ENCODE results near the gene LRRFIP2.
"Not testable (repeated sequence)": the region's sequence is repeated elsewhere in the genome, so short reads cannot be mapped to it uniquely, and the experiment has no call there.

The LRRFIP2 gene

GRCh38 chr3:37141676-37142075 is 32.7 kb downstream of the LRRFIP2 start:
- no peak for DNase-seq

GRCh38 chr3:37140899-37141541 is 33.4 kb downstream of the LRRFIP2 start:
- no peak for DNase-seq

DNA sequence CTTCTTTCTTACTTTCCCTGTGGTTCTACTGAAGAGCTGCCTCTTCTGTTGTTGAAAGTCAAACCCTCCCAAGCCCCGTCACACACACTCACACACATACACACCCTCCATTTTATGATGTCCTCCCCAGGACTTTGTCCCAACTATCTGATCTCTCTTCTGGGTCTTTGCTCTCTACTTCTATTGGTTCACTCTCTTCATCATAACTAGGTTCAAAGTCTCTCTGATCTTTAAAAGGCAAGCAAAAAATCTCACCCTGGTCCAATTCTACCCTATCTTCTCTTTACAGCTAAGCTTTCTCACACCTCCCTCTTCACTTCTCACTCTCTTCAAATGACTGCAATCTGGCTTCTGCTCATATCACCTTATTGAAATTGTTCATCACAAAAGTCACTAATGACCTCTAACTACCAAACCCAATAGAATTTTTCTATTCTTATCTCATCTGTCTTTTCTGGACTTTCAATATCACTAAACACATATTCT is 34.8 kb downstream of the LRRFIP2 start:
- no peak for DNase-seq

- no peak for DNase-seq
Observed at GRCh38 chr3:37138816-37139215, 35.6 kb downstream of the LRRFIP2 start.

- DNase-seq = no peak
Observed at GRCh38 chr3:37137516-37137915, 36.9 kb downstream of the LRRFIP2 start.

DNA sequence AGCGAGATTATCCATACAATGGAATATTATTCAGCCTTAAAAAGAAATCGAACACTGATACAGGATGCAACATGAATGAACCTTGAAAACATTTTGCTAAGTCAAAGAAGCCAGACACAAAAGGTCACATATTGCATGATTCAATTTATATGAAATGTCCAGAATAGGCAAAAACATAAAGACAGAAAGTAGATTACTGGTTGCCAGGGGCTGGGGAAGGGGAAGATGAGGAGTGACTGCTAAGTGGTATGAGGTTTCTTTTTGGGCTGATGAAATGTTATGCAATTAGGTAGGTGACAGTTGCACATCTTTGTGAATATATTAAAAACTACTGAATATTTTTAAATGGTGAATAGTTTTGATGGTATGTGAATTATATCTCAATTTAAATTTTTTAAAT is 38.3 kb downstream of the LRRFIP2 start:
- no peak for DNase-seq

GRCh38 chr3:37135561-37135960 is 38.8 kb downstream of the LRRFIP2 start:
- DNase-seq = no peak

GRCh38 chr3:37132334-37132733 is 42.0 kb downstream of the LRRFIP2 start:
- no peak for DNase-seq

- DNase-seq = no peak
Observed at GRCh38 chr3:37131860-37132144, 42.6 kb downstream of the LRRFIP2 start.

DNA sequence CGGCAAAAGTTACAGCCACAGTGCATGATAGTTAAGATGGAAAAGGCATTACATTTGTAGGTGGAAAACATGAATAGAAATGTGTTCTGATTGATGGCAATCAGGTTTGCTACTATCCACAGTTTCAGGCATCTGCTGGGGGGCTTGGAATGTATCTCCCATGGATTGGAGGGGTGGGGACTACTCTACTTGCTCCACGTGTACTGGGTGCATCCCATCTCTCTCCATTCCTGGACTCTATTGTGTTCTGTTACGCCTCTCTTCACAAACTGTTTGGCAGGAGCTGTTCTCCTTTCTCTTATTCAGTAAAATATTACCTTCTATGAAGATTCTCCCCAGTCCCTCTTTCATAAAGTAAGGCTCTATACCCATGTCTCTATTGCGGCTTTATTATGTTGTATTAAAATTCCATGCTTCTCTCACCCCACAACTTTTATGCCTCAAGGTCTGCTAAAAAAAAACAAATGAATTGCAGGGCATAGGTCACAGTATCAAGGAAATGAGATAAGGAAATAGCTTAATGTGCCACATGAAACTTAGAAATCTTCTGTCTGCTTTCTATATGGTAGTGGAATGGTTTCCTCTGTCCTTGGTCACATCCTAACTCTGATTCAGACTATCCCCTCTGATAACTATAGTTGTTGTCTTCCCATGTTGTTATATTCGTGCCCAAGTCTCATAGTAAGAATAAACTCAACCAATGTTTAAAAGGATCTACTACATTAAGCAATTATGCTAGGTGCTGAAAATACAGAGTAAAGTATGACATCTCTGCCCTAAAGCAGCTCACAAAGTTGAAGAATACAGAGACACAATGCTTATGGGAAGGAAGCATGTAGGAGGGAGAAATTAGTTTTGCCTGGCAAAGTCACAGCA is 43.2 kb downstream of the LRRFIP2 start:
- no peak for DNase-seq

GRCh38 chr3:37130448-37130847 is 43.9 kb downstream of the LRRFIP2 start:
- DNase-seq = no peak

DNA sequence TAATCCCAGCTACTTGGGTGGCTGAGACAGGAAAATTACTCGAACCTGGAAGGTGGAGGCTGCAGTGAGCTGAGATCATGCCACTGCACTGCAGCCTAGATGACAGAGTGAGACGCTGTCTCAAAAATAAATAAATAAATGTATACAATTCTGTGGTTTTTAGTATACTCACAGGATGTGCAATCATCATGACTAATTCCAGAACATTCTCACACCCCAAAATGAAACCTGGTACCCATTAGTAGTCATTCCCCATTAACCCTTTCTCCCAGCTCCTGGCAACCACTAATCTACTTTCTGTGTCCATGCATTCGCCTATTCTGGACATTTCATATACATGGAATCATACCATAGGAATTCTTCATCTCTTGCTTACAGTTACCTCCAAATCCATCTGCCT is 44.5 kb downstream of the LRRFIP2 start:
- no peak for DNase-seq

DNA sequence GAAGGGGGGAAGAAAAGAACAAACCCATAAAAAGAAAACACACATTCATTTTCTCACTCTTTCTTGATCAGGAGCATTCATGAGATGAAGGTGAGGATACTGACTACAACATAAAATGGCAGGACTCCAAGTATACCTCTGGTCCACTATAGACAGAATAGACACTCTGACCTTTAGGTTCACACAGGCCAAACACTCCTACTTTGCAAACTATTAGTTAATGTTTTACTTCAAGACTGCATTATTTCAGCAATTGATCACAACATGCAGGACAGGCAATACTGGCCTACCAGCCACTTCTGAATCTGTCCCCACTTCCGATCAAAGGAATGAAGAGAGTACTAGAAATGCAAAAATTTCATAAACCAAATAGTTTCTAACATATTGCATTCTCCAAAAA is 47.0 kb downstream of the LRRFIP2 start:
- DNase-seq = no peak

GRCh38 chr3:37126856-37127255 is 47.5 kb downstream of the LRRFIP2 start:
- no peak for DNase-seq

DNA sequence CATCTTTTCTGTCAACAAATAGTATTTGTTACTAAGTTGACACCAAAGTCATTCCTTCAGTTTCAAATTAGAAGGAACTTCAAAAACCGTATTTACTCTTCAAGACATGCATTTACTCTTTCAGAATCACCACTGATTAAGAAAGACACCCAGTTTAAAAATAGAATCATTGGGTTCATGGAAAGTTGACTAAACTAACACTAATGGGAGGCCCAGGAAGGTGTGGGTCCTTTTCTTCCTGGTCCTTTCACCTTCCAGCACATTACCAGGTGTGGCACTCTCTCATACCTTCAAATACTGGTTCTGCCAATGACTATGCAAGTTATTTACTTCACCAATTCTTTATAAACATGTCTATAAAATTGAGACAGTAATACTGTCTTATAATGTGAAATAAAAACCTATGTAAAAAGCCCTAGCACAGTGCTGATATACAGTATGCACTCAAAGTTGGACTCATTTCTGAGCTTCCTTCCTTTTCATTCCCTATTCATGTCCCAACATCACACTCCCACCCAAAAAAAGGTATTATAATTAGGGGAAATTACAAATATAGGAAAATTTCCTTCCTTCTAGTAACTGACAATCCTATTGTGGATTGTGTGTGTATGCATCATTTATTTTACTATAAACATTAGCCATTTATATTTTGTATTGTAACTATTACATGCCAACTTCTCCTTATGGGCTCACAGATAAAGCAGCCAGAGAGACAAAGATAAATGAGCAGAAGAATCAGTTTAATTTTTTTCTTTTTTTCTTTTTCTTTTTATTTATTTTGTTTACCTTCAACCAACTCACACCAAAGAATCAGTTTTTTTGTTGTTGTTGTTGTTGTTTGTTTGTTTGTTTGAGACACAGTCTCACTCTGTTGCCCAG is 48.9 kb downstream of the LRRFIP2 start:
- no peak for DNase-seq

GRCh38 chr3:37124435-37124834 is 49.9 kb downstream of the LRRFIP2 start:
- DNase-seq = no peak

GRCh38 chr3:37123292-37123691 is 51.1 kb downstream of the LRRFIP2 start:
- no peak for DNase-seq

GRCh38 chr3:37122069-37122468 is 52.3 kb downstream of the LRRFIP2 start:
- DNase-seq = not testable (repeated sequence)

DNA sequence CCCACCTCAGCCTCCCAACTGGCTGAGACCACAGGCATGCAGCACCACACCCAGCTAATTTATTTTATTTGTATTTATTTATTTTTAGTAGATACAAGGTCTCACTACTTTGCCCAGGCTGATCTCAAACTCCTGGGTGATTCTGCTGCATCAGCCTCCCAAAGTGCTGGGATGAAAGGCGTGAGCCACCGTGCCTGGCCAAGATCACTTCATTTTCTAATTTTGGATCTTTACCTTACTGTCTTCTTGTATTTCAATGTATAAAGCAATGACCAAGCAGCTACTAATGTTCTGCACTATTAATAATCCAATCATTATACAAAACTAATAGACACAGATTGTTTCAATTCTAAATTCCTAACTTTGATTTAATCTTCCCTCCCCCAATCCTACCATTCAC is 56.2 kb downstream of the LRRFIP2 start:
- no peak for DNase-seq

GRCh38 chr3:37117548-37117947 is 56.8 kb downstream of the LRRFIP2 start:
- DNase-seq = no peak

DNA sequence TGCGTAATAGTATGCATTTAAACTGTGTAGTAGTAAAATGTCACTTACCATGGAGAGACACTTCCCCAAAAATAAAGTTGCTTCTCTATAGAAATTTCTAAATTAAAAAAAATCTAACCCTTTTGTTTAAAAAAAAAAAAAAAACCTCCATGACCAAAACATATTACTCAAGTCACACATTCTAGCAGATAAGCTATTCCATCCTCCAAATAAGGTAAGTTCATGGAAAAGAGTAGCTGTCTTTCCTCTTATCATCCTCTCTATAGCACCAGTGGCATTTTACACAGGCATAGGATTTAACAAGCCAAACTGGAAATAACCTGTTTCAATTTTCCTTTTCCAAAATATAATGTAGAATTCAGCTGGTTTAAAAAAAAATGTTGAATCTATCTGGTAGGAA is 57.4 kb downstream of the LRRFIP2 start:
- DNase-seq = no peak

- DNase-seq = no peak
Observed at GRCh38 chr3:37115446-37115845, 58.9 kb downstream of the LRRFIP2 start.

All from NCI-H1092 treated with DMSO at 0.1 percent for 48 hours (cell line).